Mononuclear cell (primary cell): ENCODE results near the gene COG4. TPM values are rescaled to one million over a fixed set of nuclear protein-coding genes. Genes with fewer than 3 reads are reported as not detected.

ENCODE experiments used
- total RNA-seq: library from RNA; depleted of rRNA; stranded (reverse); fragments of >200 nt; gene quantifications from one replicate; pipeline ENCODE4 v1.2.3, GENCODE V29; 2012

Gene COG4
- total RNA-seq, 1 donor = 19.2 TPM

Other genes starting within 250 kb of the COG4 start
- 8.8 TPM for gene AARS1, start 234.0 kb downstream of the COG4 start, total RNA-seq
- gene DDX19B, start 224.4 kb downstream of the COG4 start, total RNA-seq = 37.4 TPM
- 32.7 TPM for gene DDX19A, start 176.7 kb downstream of the COG4 start, total RNA-seq
- gene ST3GAL2, start 84.5 kb downstream of the COG4 start, total RNA-seq = 18.5 TPM
- 9.2 TPM for gene FCSK, start 69.0 kb downstream of the COG4 start, total RNA-seq
- gene SF3B3, start 262 bp upstream of the COG4 start, total RNA-seq = 77.6 TPM
- gene IL34, start 123.0 kb upstream of the COG4 start, total RNA-seq = 0.52 TPM
- 3.5 TPM for gene MTSS2, start 162.5 kb upstream of the COG4 start, total RNA-seq